ENCODE results near the gene SRSF10. TPM values are rescaled to one million over a fixed set of nuclear protein-coding genes. Genes with fewer than 3 reads are reported as not detected.

Gene SRSF10
- total and polyA plus RNA-seq, 2 of the 8 experiments (the other 6 are each of a cell fraction or from before 2014, with no cell fraction given): 155 to 194 TPM

DNA sequence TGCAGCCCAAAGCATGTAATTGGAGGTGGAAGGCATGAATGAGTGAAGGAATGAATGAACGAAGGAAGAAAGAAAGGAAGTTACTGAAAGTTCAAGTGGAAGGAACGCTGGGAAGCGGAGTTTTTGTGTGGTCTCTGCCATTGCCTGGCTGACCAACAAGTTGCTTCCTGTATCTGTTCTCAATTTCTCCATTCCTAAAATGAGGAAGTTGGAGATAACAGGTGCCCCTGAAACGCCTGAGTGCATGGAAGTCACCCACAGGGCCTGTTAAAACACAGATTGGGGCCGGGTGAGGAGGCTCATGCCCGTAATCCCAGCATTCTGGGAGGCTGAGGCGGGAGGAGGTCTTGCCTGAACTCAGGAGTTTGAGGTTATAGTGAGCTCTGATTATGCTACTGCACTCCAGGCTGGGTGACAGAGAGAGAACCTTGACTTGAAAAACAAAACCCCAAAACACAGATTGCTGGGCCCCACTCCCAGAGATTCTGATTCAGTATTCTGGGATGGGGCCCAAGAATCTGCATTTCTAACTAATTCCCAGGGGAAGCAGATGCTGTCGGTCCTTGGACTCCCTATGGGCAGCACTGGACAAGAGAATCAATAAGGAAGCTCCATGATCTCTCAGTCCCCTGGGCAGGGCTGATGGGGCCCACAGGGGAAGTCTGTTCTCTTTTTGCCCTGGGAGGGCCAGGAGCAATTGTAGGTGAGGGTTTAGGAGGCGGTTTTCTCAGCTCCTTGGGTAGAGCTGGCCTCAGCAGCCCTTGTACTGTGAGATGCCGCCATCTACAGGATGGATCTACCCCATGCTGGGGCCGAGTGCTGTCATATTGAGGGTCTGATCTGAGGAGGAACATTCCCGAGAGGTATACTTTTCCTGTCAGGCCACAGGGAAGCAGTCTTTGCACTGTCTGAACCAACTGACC is 63.7 kb downstream of the SRSF10 start:
- peak; percentile 59 to 83 for DNase-seq (ENCODE audit: low read depth in 1 of 2, low spot score in 2 of 2)
- no peak overlapping the region for H3K4me3 ChIP-seq (ENCODE audit: extremely low read depth in 1 of 4, insufficient read depth in 2 of 4, low read depth in 3 of 4, low read length in 4 of 4)
- H3K23ac ChIP-seq (ENCODE audit: insufficient read length): no peak overlapping the region
- H3K79me1 ChIP-seq (ENCODE audit: low read depth, low read length): no peaks in the 10 kb centered on the region
- no peak overlapping the region for H2BK120ac ChIP-seq (replicated peaks; ENCODE audit: low read depth, low read length)
- FAIRE-seq: no peak
- no peak overlapping the region; the same call in 1 of the 2 replicates for H4K8ac ChIP-seq (ENCODE audit: extremely low read depth, insufficient read depth, low read length)
- H3K14ac ChIP-seq (ENCODE audit: insufficient read length): no peak overlapping the region
- no peak overlapping the region for H4K5ac ChIP-seq (ENCODE audit: insufficient read length, low read depth, low read length)
- peak overlapping the region; percentile 43; the same call in 1 of the 2 replicates for H2AFZ ChIP-seq (ENCODE audit: low read length)
- H3K27ac ChIP-seq (ENCODE audit: low read depth, low read length): no peak overlapping the region
- H4K91ac ChIP-seq (replicated peaks; ENCODE audit: insufficient read length, low read length): no peak overlapping the region
- peaks cover 0 to 2% (median 0%) of the 10 kb centered on the region in 4 experiments; a peak in 2 of 7 replicates for H3K4me1 ChIP-seq (replicated peaks in 1 of 4; ENCODE audit: control insufficient read depth in 3 of 4, insufficient read depth in 4 of 4, low read length in 3 of 4)
- POLR2A ChIA-PET (ENCODE audit: partially characterized antibody): interaction anchor here (0.7 to 1.5 kb wide), 8 partner anchors 41 to 224 kb away, joined by 3 to 5 read pairs (median 4); partner anchors contain the start of genes RPL11 and SRSF10
- no peak overlapping the region for H2BK20ac ChIP-seq (ENCODE audit: low read length)
- H3K23me2 ChIP-seq (ENCODE audit: low read depth, low read length): no peaks in the 10 kb centered on the region
- H3K79me2 ChIP-seq (ENCODE audit: control insufficient read depth in 1 of 2, insufficient read depth in 2 of 2, low read length in 2 of 2): no peaks in the 10 kb centered on the region
- H3K4me2 ChIP-seq (ENCODE audit: insufficient read depth in 1 of 2, low read depth in 2 of 2, low read length in 2 of 2): no peak overlapping the region
- H2BK15ac ChIP-seq (ENCODE audit: low read length): peak overlapping the region; percentile 88; the same call in 1 of the 2 replicates
- H4K20me1 ChIP-seq (replicated peaks in 1 of 2; ENCODE audit: control insufficient read depth in 1 of 2, insufficient read depth in 2 of 2, low read length in 2 of 2): no peaks in the 10 kb centered on the region
- no peak overlapping the region for H3K4ac ChIP-seq (replicated peaks; ENCODE audit: insufficient read length, low read depth, low read length)
- WGBS, 2 experiments (ENCODE audit: extremely low coverage in 1 of 2, insufficient coverage in 1 of 2, insufficient read length in 1 of 2, insufficient replicate concordance in 2 of 2, low coverage in 1 of 2, low lambda C conversion rate in 2 of 2, missing lambda C conversion rate in 1 of 2): 72 to 100% methylated on average over 1 to 12 of the region's 12 CpGs
- H3K27me3 ChIP-seq (replicated peaks in 1 of 4; ENCODE audit: control insufficient read depth in 3 of 4, extremely low read depth in 1 of 4, insufficient read depth in 3 of 4, low read length in 3 of 4): no peaks in the 10 kb centered on the region
- CTCF ChIA-PET (ENCODE audit: partially characterized antibody): interaction anchor here (0.5 to 2.5 kb wide), 30 partner anchors 9 to 329 kb away, joined by 3 to 32 read pairs (median 4); partner anchors contain the start of gene GALE
- no peak overlapping the region for H3K56ac ChIP-seq (replicated peaks; ENCODE audit: insufficient read length, low read depth, low read length)
- H3K9me3 ChIP-seq (ENCODE audit: insufficient read depth in 2 of 2, low read depth in 1 of 2, low read length in 1 of 2): no peaks in the 10 kb centered on the region
- H3K9ac ChIP-seq (replicated peaks in 1 of 4; ENCODE audit: extremely low read depth in 1 of 4, low read depth in 3 of 4, low read length in 3 of 4): no peak overlapping the region
- H2BK12ac ChIP-seq (ENCODE audit: low read depth, low read length): 0 out of 2 replicates have a peak overlapping the region, but pooled peaks have one; percentile 29
- no peak overlapping the region for H3K18ac ChIP-seq (ENCODE audit: extremely low read depth, low read length)
- no peak overlapping the region for H2BK5ac ChIP-seq (ENCODE audit: low read depth, low read length)
- H2AK5ac ChIP-seq (ENCODE audit: low read depth, low read length): no peak overlapping the region
- H3K36me3 ChIP-seq (ENCODE audit: control insufficient read depth in 2 of 4, insufficient read depth in 4 of 4, low read length in 3 of 4): no peaks in the 10 kb centered on the region; a peak in 1 of 8 replicates
- TF ChIP-seq, protein P1, sequence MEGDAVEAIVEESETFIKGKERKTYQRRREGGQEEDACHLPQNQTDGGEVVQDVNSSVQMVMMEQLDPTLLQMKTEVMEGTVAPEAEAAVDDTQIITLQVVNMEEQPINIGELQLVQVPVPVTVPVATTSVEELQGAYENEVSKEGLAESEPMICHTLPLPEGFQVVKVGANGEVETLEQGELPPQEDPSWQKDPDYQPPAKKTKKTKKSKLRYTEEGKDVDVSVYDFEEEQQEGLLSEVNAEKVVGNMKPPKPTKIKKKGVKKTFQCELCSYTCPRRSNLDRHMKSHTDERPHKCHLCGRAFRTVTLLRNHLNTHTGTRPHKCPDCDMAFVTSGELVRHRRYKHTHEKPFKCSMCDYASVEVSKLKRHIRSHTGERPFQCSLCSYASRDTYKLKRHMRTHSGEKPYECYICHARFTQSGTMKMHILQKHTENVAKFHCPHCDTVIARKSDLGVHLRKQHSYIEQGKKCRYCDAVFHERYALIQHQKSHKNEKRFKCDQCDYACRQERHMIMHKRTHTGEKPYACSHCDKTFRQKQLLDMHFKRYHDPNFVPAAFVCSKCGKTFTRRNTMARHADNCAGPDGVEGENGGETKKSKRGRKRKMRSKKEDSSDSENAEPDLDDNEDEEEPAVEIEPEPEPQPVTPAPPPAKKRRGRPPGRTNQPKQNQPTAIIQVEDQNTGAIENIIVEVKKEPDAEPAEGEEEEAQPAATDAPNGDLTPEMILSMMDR (IDR thresholded peaks at IDR 0.05; ENCODE audit: control extremely low read depth in 1 of 3, insufficient read depth in 1 of 3, low read depth in 1 of 3, low read length in 3 of 3): peak; percentile 67 to 74 (median 73)
- TF ChIP-seq, protein P2, sequence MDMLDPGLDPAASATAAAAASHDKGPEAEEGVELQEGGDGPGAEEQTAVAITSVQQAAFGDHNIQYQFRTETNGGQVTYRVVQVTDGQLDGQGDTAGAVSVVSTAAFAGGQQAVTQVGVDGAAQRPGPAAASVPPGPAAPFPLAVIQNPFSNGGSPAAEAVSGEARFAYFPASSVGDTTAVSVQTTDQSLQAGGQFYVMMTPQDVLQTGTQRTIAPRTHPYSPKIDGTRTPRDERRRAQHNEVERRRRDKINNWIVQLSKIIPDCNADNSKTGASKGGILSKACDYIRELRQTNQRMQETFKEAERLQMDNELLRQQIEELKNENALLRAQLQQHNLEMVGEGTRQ (IDR thresholded peaks at IDR 0.05; ENCODE audit: low read length): no peak
- no peak for TF ChIP-seq RXRA (IDR thresholded peaks at IDR 0.05; ENCODE audit: insufficient read depth, low read depth, low read length)
- no peak; the same call in 1 of the 2 replicates for TF ChIP-seq KDM1A (IDR thresholded peaks at IDR 0.05; ENCODE audit: borderline replicate concordance, low read length)
- peak; percentile 84 to 88 for TF ChIP-seq RAD21 (IDR thresholded peaks at IDR 0.05 in 1 of 2, conservative IDR thresholded peaks at IDR 0.05 in 1 of 2; ENCODE audit: low read depth in 2 of 2, low read length in 2 of 2)

Data from H1 (cell line).